Neural cell (in vitro differentiated cells): ENCODE data around the gene DEFB132. TPM values are rescaled to one million over a fixed set of nuclear protein-coding genes. Genes with fewer than 3 reads are reported as not detected.

Experiments used
- H2AFZ ChIP-seq: fragments of 200-600, 300-800 bp; sonication (generic), shearing (Covaris generic); 2 replicates; pipeline ENCODE4 v1.6.0; 2014; ENCODE audit warnings: low read depth, mild to moderate bottlenecking, antibody characterized with exemption, low read length, moderate library complexity
- H3F3A ChIP-seq: fragments of 200-600 bp; shearing (Covaris generic); 2 replicates; pipeline ENCODE4 v1.6.1; 2016; ENCODE audit warnings: mild to moderate bottlenecking, moderate library complexity, mixed read lengths, antibody characterized with exemption, low read length; ENCODE audit not compliant: insufficient read depth, poor library complexity, severe bottlenecking
- H3K27ac ChIP-seq: fragments of 200-600, 300-800 bp; sonication (generic), shearing (Covaris generic); 2 replicates; pipeline ENCODE4 v1.5.1; 2014; ENCODE audit warnings: mild to moderate bottlenecking, low read length, moderate library complexity
- H3K27me3 ChIP-seq: fragments of 300-800, 200-600 bp; sonication (generic), shearing (Covaris generic); 2 replicates; pipeline ENCODE4 v1.6.0; 2014; ENCODE audit warnings: mild to moderate bottlenecking, low read depth, low read length, moderate library complexity; ENCODE audit not compliant: insufficient read depth
- H3K36me3 ChIP-seq: fragments of 300-800, 200-600 bp; sonication (generic), shearing (Covaris generic); 2 replicates; pipeline ENCODE4 v1.5.1; 2014; ENCODE audit warnings: mild to moderate bottlenecking, antibody characterized with exemption, low read length, moderate library complexity; ENCODE audit not compliant: insufficient read depth
- H3K4me2 ChIP-seq: fragments of 300-800, 200-600 bp; sonication (generic), shearing (Covaris generic); 2 replicates; pipeline ENCODE4 v1.6.0; 2014; ENCODE audit warnings: mild to moderate bottlenecking, low read length
- H3K4me3 ChIP-seq: fragments of 300-800, 200-600 bp; sonication (generic), shearing (Covaris generic); 2 replicates; pipeline ENCODE4 v1.5.1; 2014; ENCODE audit warnings: mild to moderate bottlenecking, low read length, moderate library complexity
- H3K79me2 ChIP-seq: fragments of 200-600 bp; shearing (Covaris generic); replicated peaks from 2 replicates; pipeline ENCODE4 v1.6.0; 2014; ENCODE audit warnings: mild to moderate bottlenecking, low read length, moderate library complexity; ENCODE audit not compliant: insufficient read depth
- H3K9ac ChIP-seq: fragments of 300-800, 200-600 bp; sonication (generic), shearing (Covaris generic); 2 replicates; pipeline ENCODE4 v1.6.1; 2016; ENCODE audit warnings: mild to moderate bottlenecking, low read length, mixed read lengths
- H3K9me2 ChIP-seq: fragments of 200-600 bp; shearing (Covaris generic); 2 replicates; pipeline ENCODE4 v1.6.1; 2016; ENCODE audit warnings: mild to moderate bottlenecking, low read length, mixed read lengths; ENCODE audit not compliant: insufficient read depth
- H3K9me3 ChIP-seq: fragments of 200-600, 300-800 bp; sonication (generic), shearing (Covaris generic); 2 replicates; pipeline ENCODE4 v1.6.1; 2016; ENCODE audit warnings: mild to moderate bottlenecking, mixed run types, low read length, moderate library complexity, mixed read lengths
- H4K20me1 ChIP-seq: fragments of 200-600 bp; shearing (Covaris generic); 2 replicates; pipeline ENCODE4 v1.6.1; 2016; ENCODE audit warnings: mild to moderate bottlenecking, mixed run types; ENCODE audit not compliant: insufficient read depth
- EP300 ChIP-seq: fragments of 450-650 bp; conservative IDR thresholded peaks from 2 replicates; pipeline ENCODE4 v1.6.1; 2014; ENCODE audit warnings: antibody characterized with exemption, mild to moderate bottlenecking, moderate library complexity; ENCODE audit not compliant: poor library complexity, severe bottlenecking
- EZH2 ChIP-seq: fragments of 200-600, 300-800 bp; shearing (Covaris generic), sonication (generic); IDR thresholded peaks from 2 replicates; pipeline ENCODE4 v1.6.1; 2014; ENCODE audit warnings: antibody characterized with exemption, low read length, borderline replicate concordance, mild to moderate bottlenecking; ENCODE audit not compliant: insufficient read depth, poor library complexity, severe bottlenecking
- MXI1 ChIP-seq: fragments of 450-650 bp; conservative IDR thresholded peaks from 2 replicates; pipeline ENCODE4 v1.6.1; 2014; ENCODE audit warnings: antibody characterized with exemption, mild to moderate bottlenecking; ENCODE audit not compliant: poor library complexity, severe bottlenecking
- POLR2AphosphoS5 ChIP-seq: IDR thresholded peaks from 2 replicates; pipeline ENCODE4 v1.6.1; 2012
- RAD21 ChIP-seq: fragments of 450-650 bp; conservative IDR thresholded peaks from 2 replicates; pipeline ENCODE4 v1.6.1; 2014; ENCODE audit warnings: antibody characterized with exemption, mild to moderate bottlenecking, moderate library complexity
- SMC3 ChIP-seq: fragments of 450-650 bp; conservative IDR thresholded peaks from 2 replicates; pipeline ENCODE4 v1.6.1; 2014; ENCODE audit warnings: antibody characterized with exemption, mild to moderate bottlenecking, moderate library complexity; ENCODE audit not compliant: poor library complexity
- TAF1 ChIP-seq: IDR thresholded peaks from 2 replicates; pipeline ENCODE4 v1.6.1; 2012; ENCODE audit warnings: low read depth
- polyA plus RNA-seq: library from polyadenylated mRNA; depleted of rRNA; stranded (reverse); fragments of >200 nt; gene quantifications from 2 replicates; pipeline ENCODE4 v1.2.3, GENCODE V29; 2014
- TF ChIP-seq, protein P1 (sequence below): fragments of 450-650 bp; IDR thresholded peaks from 2 replicates; pipeline ENCODE4 v1.5.1; 2014; ENCODE audit warnings: antibody characterized with exemption, mild to moderate bottlenecking, moderate library complexity; ENCODE audit not compliant: poor library complexity, severe bottlenecking
- TF ChIP-seq, protein P2 (sequence below): IDR thresholded peaks from 2 replicates; pipeline ENCODE4 v1.6.1; 2012; ENCODE audit warnings: borderline replicate concordance

Gene DEFB132
- polyA plus RNA-seq, 1 donor from 2014 or later, result not detected

DNA sequence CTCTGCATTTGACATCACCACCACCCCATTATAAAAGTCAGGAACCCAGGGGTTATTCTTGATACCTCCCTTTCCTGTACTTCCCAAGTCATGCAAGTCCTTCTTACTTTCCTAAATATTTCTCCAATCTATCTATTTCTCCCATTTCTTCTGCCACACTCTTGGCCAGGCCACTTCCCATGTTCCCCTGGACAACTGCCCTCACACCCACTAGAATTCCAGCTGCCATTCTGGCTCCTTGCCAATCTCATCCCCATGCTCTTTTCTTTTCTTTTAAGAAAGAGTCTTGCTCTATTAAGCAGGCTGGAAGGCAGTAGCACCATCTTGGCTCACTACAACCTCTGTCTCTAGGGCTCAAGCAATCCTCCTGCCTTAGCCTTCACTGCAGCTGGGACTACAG lies 15.2 kb downstream of the DEFB132 start:
- H3K27me3 ChIP-seq, result no peaks in the 10 kb centered on the region
- H4K20me1 ChIP-seq, result no peaks in the 10 kb centered on the region
- no peaks in the 10 kb centered on the region for H3K79me2 ChIP-seq
- no peak overlapping the region for H3K9ac ChIP-seq
- no peak overlapping the region for H3K27ac ChIP-seq
- no peaks in the 10 kb centered on the region for H3K9me3 ChIP-seq
- no peaks in the 10 kb centered on the region for H3F3A ChIP-seq
- H3K4me2 ChIP-seq, result no peak overlapping the region
- H3K36me3 ChIP-seq, result no peaks in the 10 kb centered on the region
- no peak overlapping the region for H2AFZ ChIP-seq
- H3K4me3 ChIP-seq, result no peak overlapping the region
- no peak for TF ChIP-seq EZH2
- no peak for TF ChIP-seq RAD21
- TF ChIP-seq MXI1, result no peak
- no peak for TF ChIP-seq POLR2AphosphoS5
- TF ChIP-seq, protein P1, sequence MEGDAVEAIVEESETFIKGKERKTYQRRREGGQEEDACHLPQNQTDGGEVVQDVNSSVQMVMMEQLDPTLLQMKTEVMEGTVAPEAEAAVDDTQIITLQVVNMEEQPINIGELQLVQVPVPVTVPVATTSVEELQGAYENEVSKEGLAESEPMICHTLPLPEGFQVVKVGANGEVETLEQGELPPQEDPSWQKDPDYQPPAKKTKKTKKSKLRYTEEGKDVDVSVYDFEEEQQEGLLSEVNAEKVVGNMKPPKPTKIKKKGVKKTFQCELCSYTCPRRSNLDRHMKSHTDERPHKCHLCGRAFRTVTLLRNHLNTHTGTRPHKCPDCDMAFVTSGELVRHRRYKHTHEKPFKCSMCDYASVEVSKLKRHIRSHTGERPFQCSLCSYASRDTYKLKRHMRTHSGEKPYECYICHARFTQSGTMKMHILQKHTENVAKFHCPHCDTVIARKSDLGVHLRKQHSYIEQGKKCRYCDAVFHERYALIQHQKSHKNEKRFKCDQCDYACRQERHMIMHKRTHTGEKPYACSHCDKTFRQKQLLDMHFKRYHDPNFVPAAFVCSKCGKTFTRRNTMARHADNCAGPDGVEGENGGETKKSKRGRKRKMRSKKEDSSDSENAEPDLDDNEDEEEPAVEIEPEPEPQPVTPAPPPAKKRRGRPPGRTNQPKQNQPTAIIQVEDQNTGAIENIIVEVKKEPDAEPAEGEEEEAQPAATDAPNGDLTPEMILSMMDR, result no peak
- TF ChIP-seq, protein P2, sequence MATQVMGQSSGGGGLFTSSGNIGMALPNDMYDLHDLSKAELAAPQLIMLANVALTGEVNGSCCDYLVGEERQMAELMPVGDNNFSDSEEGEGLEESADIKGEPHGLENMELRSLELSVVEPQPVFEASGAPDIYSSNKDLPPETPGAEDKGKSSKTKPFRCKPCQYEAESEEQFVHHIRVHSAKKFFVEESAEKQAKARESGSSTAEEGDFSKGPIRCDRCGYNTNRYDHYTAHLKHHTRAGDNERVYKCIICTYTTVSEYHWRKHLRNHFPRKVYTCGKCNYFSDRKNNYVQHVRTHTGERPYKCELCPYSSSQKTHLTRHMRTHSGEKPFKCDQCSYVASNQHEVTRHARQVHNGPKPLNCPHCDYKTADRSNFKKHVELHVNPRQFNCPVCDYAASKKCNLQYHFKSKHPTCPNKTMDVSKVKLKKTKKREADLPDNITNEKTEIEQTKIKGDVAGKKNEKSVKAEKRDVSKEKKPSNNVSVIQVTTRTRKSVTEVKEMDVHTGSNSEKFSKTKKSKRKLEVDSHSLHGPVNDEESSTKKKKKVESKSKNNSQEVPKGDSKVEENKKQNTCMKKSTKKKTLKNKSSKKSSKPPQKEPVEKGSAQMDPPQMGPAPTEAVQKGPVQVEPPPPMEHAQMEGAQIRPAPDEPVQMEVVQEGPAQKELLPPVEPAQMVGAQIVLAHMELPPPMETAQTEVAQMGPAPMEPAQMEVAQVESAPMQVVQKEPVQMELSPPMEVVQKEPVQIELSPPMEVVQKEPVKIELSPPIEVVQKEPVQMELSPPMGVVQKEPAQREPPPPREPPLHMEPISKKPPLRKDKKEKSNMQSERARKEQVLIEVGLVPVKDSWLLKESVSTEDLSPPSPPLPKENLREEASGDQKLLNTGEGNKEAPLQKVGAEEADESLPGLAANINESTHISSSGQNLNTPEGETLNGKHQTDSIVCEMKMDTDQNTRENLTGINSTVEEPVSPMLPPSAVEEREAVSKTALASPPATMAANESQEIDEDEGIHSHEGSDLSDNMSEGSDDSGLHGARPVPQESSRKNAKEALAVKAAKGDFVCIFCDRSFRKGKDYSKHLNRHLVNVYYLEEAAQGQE, result no peak
- no peak for TF ChIP-seq EP300
- no peak for TF ChIP-seq SMC3
- no peak for TF ChIP-seq TAF1
- H3K9me2 ChIP-seq, result no peaks in the 10 kb centered on the region

DNA sequence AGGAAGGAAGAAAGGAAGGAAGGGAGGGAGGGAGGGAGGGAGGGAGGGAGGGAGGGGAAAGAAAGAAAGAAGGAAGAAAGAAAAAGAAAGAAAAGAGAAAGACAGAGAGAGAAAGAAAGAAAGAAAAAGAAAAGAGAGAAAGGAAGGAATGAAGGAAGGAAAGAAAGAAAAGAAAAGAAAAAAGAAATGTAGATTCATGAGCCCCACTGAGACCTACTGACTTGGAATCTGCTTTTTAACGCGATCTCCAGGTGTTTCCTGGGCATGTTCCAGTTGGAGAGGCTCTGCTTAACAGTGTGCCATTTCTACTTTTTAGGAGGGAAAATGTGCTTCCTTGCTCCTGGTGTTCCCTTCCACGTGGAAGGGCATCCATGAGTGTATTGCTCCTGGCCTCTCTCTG lies 16.4 kb downstream of the DEFB132 start:
- H3K27ac ChIP-seq, result no peak overlapping the region
- TF ChIP-seq SMC3, result no peak
- TF ChIP-seq, protein P1, result no peak
- TF ChIP-seq, protein P2, result no peak
- TF ChIP-seq POLR2AphosphoS5, result no peak
- no peak for TF ChIP-seq MXI1
- no peak for TF ChIP-seq TAF1
- no peak for TF ChIP-seq EP300
- no peak for TF ChIP-seq RAD21
- TF ChIP-seq EZH2, result no peak
- H3K9me3 ChIP-seq, result no peaks in the 10 kb centered on the region
- no peaks in the 10 kb centered on the region for H3F3A ChIP-seq
- H3K27me3 ChIP-seq, result no peaks in the 10 kb centered on the region
- H3K4me2 ChIP-seq, result no peak overlapping the region
- H4K20me1 ChIP-seq, result no peaks in the 10 kb centered on the region
- no peak overlapping the region for H2AFZ ChIP-seq
- H3K9me2 ChIP-seq, result no peaks in the 10 kb centered on the region
- no peak overlapping the region for H3K4me3 ChIP-seq
- H3K79me2 ChIP-seq, result no peaks in the 10 kb centered on the region
- no peaks in the 10 kb centered on the region for H3K36me3 ChIP-seq
- H3K9ac ChIP-seq, result no peak overlapping the region
